Left ventricle myocardium superior (tissue), 1 donor: Measurements from ENCODE around the gene REXO2. TPM values are rescaled to one million over a fixed set of nuclear protein-coding genes. Genes with fewer than 3 reads are reported as not detected.

ENCODE experiments used
- total RNA-seq: library from RNA; stranded (reverse); fragmentation: NEBNext Ultra II Directional; extraction: Animal tissue kit (Norgen Biotek cat#: 25700); gene quantifications from one replicate; pipeline ENCODE4 v1.2.1, GENCODE V29; 2021
- donor health status: DM: no; HTN: yes; CAD: no; lungs with severe emphysema.

REXO2 gene
- total RNA-seq, 1 donor from 2014 or later: 161 TPM

Other genes with a start within 250 kb of the REXO2 start
- 26.4 TPM for gene NNMT, start 143.1 kb upstream of the REXO2 start, total RNA-seq
- 9.4 TPM for gene C11orf71, start 39.0 kb upstream of the REXO2 start, total RNA-seq
- 20.4 TPM for gene RBM7, start 38.8 kb upstream of the REXO2 start, total RNA-seq
- not detected for gene NXPE1, start 120.4 kb downstream of the REXO2 start, total RNA-seq
- not detected for gene NXPE4, start 156.3 kb downstream of the REXO2 start, total RNA-seq
- 0.12 TPM for gene NXPE2, start 239.1 kb downstream of the REXO2 start, total RNA-seq